Adrenal gland (tissue), 12 donors: ENCODE results near the gene ADCY4. TPM values are rescaled to one million over a fixed set of nuclear protein-coding genes. Genes with fewer than 3 reads are reported as not detected.
"Not testable (repeated sequence)": the region's sequence is repeated elsewhere in the genome, so short reads cannot be mapped to it uniquely, and the experiment has no call there.

ENCODE experiments used
- DNase-seq, 7 donors: peaks; one replicate each; pipeline ENCODE4 v3.0.0-alpha.2; 2019 to 2020
- H3K27ac ChIP-seq, 5 donors: fragments of 200-600 bp; sonication (generic) in 4 of 5; 1 replicate in 3 of 5; 2 replicates in 2 of 5; pipeline versions ENCODE4 v1.5.1 to v1.8.0; 2016 to 2020; ENCODE audit warnings: mild to moderate bottlenecking in 1 of 5
- H3K27me3 ChIP-seq: fragments of 200-600 bp; 2 replicates; pipeline ENCODE4 v1.8.0; 2021
- H3K36me3 ChIP-seq, 2 donors: fragments of 200-600 bp; replicated peaks in 1 of 2; 1 replicate in 1 of 2; 2 replicates in 1 of 2; pipeline versions ENCODE4 v1.5.1 to v1.8.0; 2018 to 2022
- H3K4me1 ChIP-seq, 2 donors: fragments of 200-600 bp; replicated peaks in 1 of 2; 1 replicate in 1 of 2; 2 replicates in 1 of 2; pipeline versions ENCODE4 v1.5.1 to v1.8.0; 2018 to 2021
- H3K4me3 ChIP-seq, 4 donors: fragments of 200-600 bp; sonication (generic) in 3 of 4; one replicate each; pipeline ENCODE4 v1.5.1; 2016 to 2018
- H3K9me3 ChIP-seq, 3 donors: fragments of 200-600 bp; sonication (generic) in 1 of 3; replicated peaks in 1 of 3; 1 replicate in 2 of 3; 2 replicates in 1 of 3; pipeline versions ENCODE4 v1.5.1 to v1.8.0; 2016 to 2021
- CTCF ChIP-seq, 6 experiments: fragments of 450-650 bp in 4 of 6; fragments of 200-600 bp in 2 of 6; sonication (generic) in 1 of 6; IDR thresholded peaks; 1 replicate in 5 of 6; 2 replicates in 1 of 6; pipeline versions ENCODE4 v1.5.1 to v1.8.0; 2016 to 2021; ENCODE audit warnings: antibody characterized with exemption in 6 of 6, mild to moderate bottlenecking in 2 of 6, moderate library complexity in 1 of 6
- POLR2A ChIP-seq, 2 donors: fragments of 450-650 bp; IDR thresholded peaks; one replicate each; pipeline ENCODE4 v1.6.1; 2017; ENCODE audit warnings: antibody characterized with exemption in 2 of 2, mild to moderate bottlenecking in 2 of 2, moderate library complexity in 1 of 2
- WGBS, 4 donors: extraction: QIAGEN DNeasy Blood & Tissue Kit in 2 of 4; methylation state at CpG; one replicate each; pipeline versions ENCODE4 v1.1.5 to v1.1.7; 2013 to 2017; 5-methylcytosine and 5-hydroxymethylcytosine counted together
- intact Hi-C, 2 donors: fragments of 100-400 bp; cut with DNase I; formaldehyde crosslinking; loops; one replicate each; pipeline versions ENCODE4 v1.14.1 to v1.15.0; 2022 to 2023
- polyA plus RNA-seq, 3 donors: library from polyadenylated mRNA; stranded (reverse); fragments of 200-250 nt in 2 of 3; fragments of 350-450 nt in 1 of 3; fragmentation: Illumina TruSeq in 1 of 3; extraction: RNeasy Lipid Tissue Mini Kit (QIAGEN cat#74804) in 1 of 3; gene quantifications; one replicate each; pipeline ENCODE4 v1.2.3, GENCODE V29; 2013 to 2014
- total RNA-seq, 9 donors: library from RNA; depleted of rRNA in 4 of 9; stranded (reverse); fragments of >200 nt in 4 of 9; fragments of 120-200 nt in 1 of 9; fragmentation: NEBNext Ultra II Directional in 1 of 9; extraction: Animal tissue kit (Norgen Biotek cat#: 25700) in 1 of 9; gene quantifications; one replicate each; pipeline versions ENCODE4 v1.1.0 to v1.2.4, GENCODE V29; 2013 to 2023
- donor health status: healthy with polysubstance abuse.
- donor health status: Bipolar disorder and iron deficiency.
- donor health status: DM: yes; HTN: yes; CAD: no.
- donor health status: DM: no; HTN: no; CAD: no.
- donor health status: DM: no; HTN: no; CAD: no.
- donor health status: DM: yes; HTN: yes; CAD: no.

The ADCY4 gene
- total and polyA plus RNA-seq, 12 donors: 3.9 to 70.1 (median 13.1) TPM

DNA sequence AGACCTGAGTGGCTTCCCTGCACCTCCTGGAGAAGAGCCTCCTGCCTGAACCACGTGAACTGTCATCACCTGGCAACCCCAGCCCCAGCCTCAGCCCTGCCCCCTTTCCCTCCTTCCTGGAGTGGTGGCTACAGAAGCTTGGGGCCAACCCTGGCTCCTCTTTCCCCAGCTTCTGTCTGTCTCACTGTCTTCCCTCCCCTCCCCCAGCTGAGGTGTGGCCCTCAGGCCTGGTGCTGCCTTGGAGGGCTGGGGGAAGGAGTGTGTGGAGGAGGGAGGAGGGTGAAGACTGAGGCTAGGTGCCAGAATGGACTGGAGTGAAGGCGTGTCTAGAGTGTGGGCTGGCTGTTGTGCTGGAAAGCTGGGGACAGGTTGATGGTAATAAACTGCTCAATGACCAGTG is 42.8 kb upstream of the ADCY4 start:
- no peak overlapping the region for H3K27ac ChIP-seq
- 78 to 92% (median 87%) methylated on average over 2 of the region's 2 CpGs for WGBS, 4 donors
- H3K27me3 ChIP-seq: no peaks in the 10 kb centered on the region
- DNase-seq: peak in 1 of 7 donors; percentile 55
- intact Hi-C loops: no loop called here
- no peaks in the 10 kb centered on the region for H3K36me3 ChIP-seq
- TF ChIP-seq POLR2A (IDR thresholded peaks at IDR 0.05): no peak
- TF ChIP-seq CTCF (IDR thresholded peaks at IDR 0.05): no peak
- no peaks in the 10 kb centered on the region for H3K4me1 ChIP-seq
- H3K4me3 ChIP-seq: no peak overlapping the region
- H3K9me3 ChIP-seq: no peaks in the 10 kb centered on the region

DNA sequence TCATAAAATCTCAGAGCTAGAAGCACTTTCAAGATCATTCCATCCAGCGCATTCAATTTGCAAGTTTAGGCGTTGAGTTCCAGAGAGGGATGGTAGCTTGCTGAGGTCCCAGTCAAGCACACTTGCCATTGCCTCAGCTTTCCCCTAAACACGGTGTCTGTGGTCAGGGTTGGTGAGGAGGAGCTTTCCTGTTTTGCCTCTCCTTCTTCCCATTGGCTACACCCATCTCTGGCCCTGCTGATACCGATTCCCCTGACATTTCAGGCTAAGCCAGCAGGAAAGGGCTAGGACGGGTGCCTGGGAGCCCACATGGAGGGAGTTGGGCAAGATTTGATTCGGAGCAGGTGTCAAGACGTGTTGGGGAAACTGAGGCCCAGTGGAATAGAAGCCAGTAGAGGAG is 42.3 kb upstream of the ADCY4 start:
- H3K4me3 ChIP-seq: no peak overlapping the region
- intact Hi-C loops: no loop called here
- H3K27ac ChIP-seq: no peak overlapping the region
- no peaks in the 10 kb centered on the region for H3K9me3 ChIP-seq
- TF ChIP-seq CTCF (IDR thresholded peaks at IDR 0.05) (no peak), POLR2A (IDR thresholded peaks at IDR 0.05) (no peak)
- H3K36me3 ChIP-seq: no peaks in the 10 kb centered on the region
- no peaks in the 10 kb centered on the region for H3K4me1 ChIP-seq
- WGBS, 4 donors: 85 to 89% (median 86%) methylated on average over 7 of the region's 7 CpGs
- DNase-seq: peak in 2 of 7 donors; percentile 2 to 47
- no peaks in the 10 kb centered on the region for H3K27me3 ChIP-seq

- 79 to 89% (median 82%) methylated on average over 15 to 16 of the region's 16 CpGs for WGBS, 4 donors
- Histone ChIP-seq H3K4me3 (no peak overlapping the region), H3K4me1 (no peaks in the 10 kb centered on the region), H3K36me3 (no peaks in the 10 kb centered on the region), H3K27ac (no peak overlapping the region), H3K27me3 (no peaks in the 10 kb centered on the region), H3K9me3 (no peaks in the 10 kb centered on the region)
- peak in 2 of 7 donors; percentile 5 to 42 for DNase-seq
- intact Hi-C loops: no loop called here
- no peak for TF ChIP-seq POLR2A (IDR thresholded peaks at IDR 0.05)
- no peak for TF ChIP-seq CTCF (IDR thresholded peaks at IDR 0.05)
Measured at GRCh38 chr14:24376448-24377070, 41.7 kb upstream of the ADCY4 start.

DNA sequence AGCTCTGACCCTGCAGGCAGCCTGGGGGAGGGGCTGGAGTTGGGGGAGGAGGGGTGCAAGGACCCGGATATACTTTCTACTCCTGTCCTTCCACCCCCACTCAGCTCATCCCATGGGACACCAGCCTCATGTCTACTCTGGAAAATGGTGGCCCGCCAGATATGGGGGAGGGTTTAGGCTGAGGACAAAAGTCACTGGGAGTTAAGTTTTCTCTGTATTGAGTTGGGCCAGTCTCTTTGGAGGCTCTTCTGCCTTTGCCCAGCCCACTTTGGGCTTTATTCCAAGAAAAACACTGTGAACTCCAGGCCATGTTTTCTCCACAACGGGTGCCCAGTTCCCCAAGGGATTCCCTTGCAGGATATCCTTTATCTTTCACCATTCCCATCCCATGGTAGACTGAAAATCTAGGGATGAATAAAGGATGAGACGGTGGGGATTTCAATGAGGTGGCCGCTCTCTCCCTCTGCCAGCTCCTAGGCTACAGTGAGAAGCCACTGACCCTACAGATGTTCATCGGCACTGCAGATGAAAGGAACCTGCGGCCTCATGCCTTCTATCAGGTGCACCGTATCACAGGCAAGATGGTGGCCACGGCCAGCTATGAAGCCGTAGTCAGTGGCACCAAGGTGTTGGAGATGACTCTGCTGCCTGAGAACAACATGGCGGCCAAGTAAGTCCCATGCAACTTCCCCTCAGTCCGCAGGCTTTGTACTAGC is 38.0 kb upstream of the ADCY4 start:
- DNase-seq: peak in 5 of 7 donors; percentile 33 to 65 (median 57)
- Histone ChIP-seq H3K9me3 (no peaks in the 10 kb centered on the region), H3K4me3 (no peak overlapping the region), H3K36me3 (no peaks in the 10 kb centered on the region), H3K27me3 (no peaks in the 10 kb centered on the region), H3K4me1 (peaks cover 0 to 5% of the 10 kb centered on the region in 2 donors), H3K27ac (peak overlapping the region in 1 of 5 donors; percentile 56)
- intact Hi-C loops: no loop called here
- 76 to 82% (median 80%) methylated on average over 10 to 12 of the region's 12 CpGs for WGBS, 4 donors
- TF ChIP-seq CTCF (IDR thresholded peaks at IDR 0.05) (no peak), POLR2A (IDR thresholded peaks at IDR 0.05) (no peak)

DNA sequence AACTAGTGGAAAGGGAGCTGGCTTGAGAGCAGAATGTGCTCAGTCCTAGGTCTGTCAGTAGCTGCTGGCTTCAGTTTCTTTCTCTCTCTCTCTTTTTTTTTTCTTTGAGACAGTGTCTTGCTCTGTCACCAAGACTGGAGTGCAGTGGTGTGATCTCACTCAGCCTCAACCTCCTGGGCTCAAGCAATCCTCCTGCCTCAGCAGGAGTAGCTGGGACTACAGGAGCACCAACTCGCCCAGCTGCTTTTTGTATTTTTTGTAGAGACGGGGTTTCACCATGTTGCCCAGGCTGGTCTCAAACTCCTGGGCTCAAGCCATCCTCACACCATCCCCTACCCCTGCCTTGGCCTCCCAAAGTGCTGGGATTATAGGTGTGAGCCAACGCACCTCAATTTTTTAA is 36.7 kb upstream of the ADCY4 start:
- H3K27ac ChIP-seq, DNase-seq, intact Hi-C loops, H3K27me3 ChIP-seq, H3K36me3 ChIP-seq, H3K9me3 ChIP-seq, H3K4me3 ChIP-seq: not testable (repeated sequence)
- peaks cover 4 to 14% of the 10 kb centered on the region in 2 donors for H3K4me1 ChIP-seq
- 86 to 97% (median 87%) methylated on average over 3 of the region's 3 CpGs for WGBS, 4 donors
